A549 treated with CpdA at 1 μM for 4 hours (cell line): ENCODE measurements around the gene PPFIA4. TPM values are rescaled to one million over a fixed set of nuclear protein-coding genes. Genes with fewer than 3 reads are reported as not detected.

Experiments used
- total RNA-seq: library from RNA; stranded (reverse); fragments of 200-300 nt; extraction: Qiagen RNA extraction; gene quantifications from 5 replicates; pipeline ENCODE4 v1.2.3, GENCODE V29; 2022; ENCODE audit warnings: low read depth

The PPFIA4 gene
- 0.25 to 1.1 TPM (median 0.34 TPM) in 5 replicates for total RNA-seq

GRCh38 chr1:203026031-203026665, at the start of gene PPFIA4:
Gene PPFIA4, plus strand, starts transcription at chr1:203026491. Its CDS starts 12,518 bp downstream, at chr1:203039009.

GRCh38 chr1:203006948-203007871, 19.1 kb upstream of the PPFIA4 start, which contains the start of gene TMEM183A:
Gene TMEM183A, plus strand, starts transcription at chr1:203007374. Its CDS starts 92 bp downstream, at chr1:203007466.

GRCh38 chr1:203085528-203086406, 59.5 kb downstream of the PPFIA4 start, which contains the start of gene MYOG:
Gene MYOG, minus strand, starts transcription at chr1:203086012. Its CDS starts 51 bp downstream, at chr1:203085961.

GRCh38 chr1:203127666-203128430, 101.6 kb downstream of the PPFIA4 start, which contains the start of gene ADORA1:
Gene ADORA1, plus strand, starts transcription at chr1:203127726. Its CDS starts 1,116 bp downstream, at chr1:203128842.

Other genes with a start within 250 kb of the PPFIA4 start
- gene KDM5B, start 218.1 kb upstream of the PPFIA4 start, total RNA-seq = 16.0 to 18.4 TPM (median 16.8 TPM) in 5 replicates
- 2.5 to 3.9 TPM (median 3.6 TPM) in 5 replicates for gene PCAT6, start 215.5 kb upstream of the PPFIA4 start, total RNA-seq
- 13.3 to 15.8 TPM (median 14.7 TPM) in 5 replicates for gene RABIF, start 137.3 kb upstream of the PPFIA4 start, total RNA-seq
- 15.8 to 18.5 TPM (median 17.0 TPM) in 5 replicates for gene KLHL12, start 99.3 kb upstream of the PPFIA4 start, total RNA-seq
- 60.5 to 70.1 TPM (median 66.6 TPM) in 5 replicates for gene ADIPOR1, start 68.2 kb upstream of the PPFIA4 start, total RNA-seq
- gene CYB5R1, start 59.2 kb upstream of the PPFIA4 start, total RNA-seq = 20.5 to 24.0 TPM (median 22.3 TPM) in 5 replicates
- gene TMEM183A, start 19.1 kb upstream of the PPFIA4 start, total RNA-seq = 46.3 to 53.9 TPM (median 52.6 TPM) in 5 replicates
- not detected in 5 replicates for gene MYOG, start 59.5 kb downstream of the PPFIA4 start, total RNA-seq
- gene ADORA1, start 101.2 kb downstream of the PPFIA4 start, total RNA-seq = 0.80 to 1.3 TPM (median 1.2 TPM) in 5 replicates
- gene MYBPH, start 149.3 kb downstream of the PPFIA4 start, total RNA-seq = not detected in 5 replicates
- not detected in 5 replicates for gene CHI3L1, start 160.2 kb downstream of the PPFIA4 start, total RNA-seq
- not detected in 5 replicates for gene CHIT1, start 203.2 kb downstream of the PPFIA4 start, total RNA-seq